HepG2 (cell line): Measurements from ENCODE around the gene BLCAP. TPM values are rescaled to one million over a fixed set of nuclear protein-coding genes. Genes with fewer than 3 reads are reported as not detected.

Source experiments
- ATAC-seq: fragments of 200-7000 bp; cut with Tn5 transposase; 3 replicates; pipeline ENCODE4 v1.9.1; 2020; ENCODE audit warnings: mild to moderate bottlenecking, moderate library complexity
- BruUV-seq: library from RNA; stranded (reverse); fragments of 400-500 nt; replicated peaks from 2 replicates; lab custom pipeline; 2021; lab: Mats Ljungman, UMichigan
- CTCF ChIA-PET: fragments of 300-600 bp; formaldehyde crosslinking; extraction: SDS; loops from one replicate; lab custom pipeline; 2021; ENCODE audit warnings: low total read pairs, inconsistent platforms, low intra/inter-chr PET ratio; lab: Yijun Ruan, JAX
- POLR2A ChIA-PET: fragments of 350-600 bp; sonication (Branson Sonifier 250); formaldehyde crosslinking; loops from one replicate; lab custom pipeline; 2020; ENCODE audit warnings: antibody characterized with exemption, inconsistent platforms; lab: Yijun Ruan, JAX
- DNase-seq: peaks from one replicate; pipeline ENCODE4 v3.0.0-alpha.2; 2015; ENCODE audit warnings: low spot score
- FAIRE-seq: peaks from 3 replicates; lab custom pipeline; 2011; peaks lifted over from hg19 to GRCh38; lab: Jason Lieb, UNC
- H2AFZ ChIP-seq: one replicate; pipeline ENCODE4 v1.6.1; 2011; ENCODE audit warnings: low read length, inconsistent platforms
- H3K27ac ChIP-seq: fragments of 300-600 bp; 3 replicates; pipeline ENCODE4 v1.8.0; 2011; ENCODE audit warnings: mixed run types, mild to moderate bottlenecking, mixed read lengths, low read length, inconsistent platforms; ENCODE audit not compliant: insufficient read depth; ENCODE audit errors: extremely low read length
- H3K27me3 ChIP-seq, 2 experiments: fragments of 200-600 bp in 1 of 2; 2 replicates in 1 of 2; 3 replicates in 1 of 2; pipeline versions ENCODE4 v1.6.0 to v1.8.0; 2011; ENCODE audit warnings: low read length in 2 of 2, mild to moderate bottlenecking in 2 of 2, moderate library complexity in 2 of 2, inconsistent platforms in 1 of 2; ENCODE audit not compliant: insufficient read depth in 2 of 2, control insufficient read depth in 1 of 2
- H3K36me3 ChIP-seq, 2 experiments: fragments of 200-600 bp in 1 of 2; replicated peaks in 1 of 2; 2 replicates in 1 of 2; 3 replicates in 1 of 2; pipeline versions ENCODE4 v1.5.1 to v1.8.0; 2011; ENCODE audit warnings: low read length in 2 of 2, inconsistent platforms in 1 of 2; ENCODE audit not compliant: insufficient read depth in 2 of 2, control insufficient read depth in 1 of 2
- H3K4me1 ChIP-seq: 2 replicates; pipeline ENCODE4 v1.5.1; 2012; ENCODE audit warnings: low read length, inconsistent platforms; ENCODE audit not compliant: insufficient read depth
- H3K4me2 ChIP-seq: 2 replicates; pipeline ENCODE4 v1.6.0; 2011; ENCODE audit warnings: low read depth, low read length, inconsistent platforms
- H3K4me3 ChIP-seq, 3 experiments: fragments of 200-600 bp in 1 of 3; sonication (generic), shearing (Covaris generic) in 1 of 3; replicated peaks in 1 of 3; 2 replicates each; pipeline ENCODE4 v1.5.1; 2011 to 2016; ENCODE audit warnings: low read length in 3 of 3, inconsistent platforms in 2 of 3, low read depth in 2 of 3, mild to moderate bottlenecking in 2 of 3, control low read depth in 1 of 3, mixed read lengths in 1 of 3; ENCODE audit not compliant: insufficient read depth in 1 of 3
- H3K79me2 ChIP-seq: one replicate; pipeline ENCODE4 v1.6.1; 2011; ENCODE audit warnings: low read length, inconsistent platforms; ENCODE audit not compliant: insufficient read depth
- H3K9ac ChIP-seq: 2 replicates; pipeline ENCODE4 v1.6.0; 2011; ENCODE audit warnings: mild to moderate bottlenecking, low read depth, low read length, inconsistent platforms; ENCODE audit not compliant: insufficient read depth
- H3K9me3 ChIP-seq: 2 replicates; pipeline ENCODE4 v1.5.1; 2012; ENCODE audit warnings: mild to moderate bottlenecking, low read length
- H4K20me1 ChIP-seq: 2 replicates; pipeline ENCODE4 v1.6.0; 2011; ENCODE audit warnings: inconsistent platforms, mild to moderate bottlenecking, low read length, moderate library complexity; ENCODE audit not compliant: insufficient read depth
- ARID2 ChIP-seq: sonication (generic); formaldehyde crosslinking; IDR thresholded peaks from 2 replicates; pipeline ENCODE4 v1.8.1; 2022; ENCODE audit warnings: mild to moderate bottlenecking, missing genetic modification reagents, borderline replicate concordance
- CBX2 ChIP-seq, 2 experiments: fragments of 200-600 bp in 1 of 2; sonication (generic); formaldehyde crosslinking in 1 of 2; IDR thresholded peaks; 2 replicates each; pipeline versions ENCODE4 v1.7.0 to v1.8.1; 2018 to 2022; ENCODE audit warnings: low read depth in 2 of 2, low read length in 1 of 2, mild to moderate bottlenecking in 1 of 2, missing genetic modification reagents in 1 of 2
- RCOR2 ChIP-seq: IDR thresholded peaks from 2 replicates; pipeline ENCODE4 v1.6.1; 2016; ENCODE audit warnings: missing biosample characterization, missing genetic modification reagents
- ZNF121 ChIP-seq: sonication (generic); formaldehyde crosslinking; IDR thresholded peaks from 2 replicates; pipeline ENCODE4 v1.5.0; 2020; ENCODE audit warnings: mild to moderate bottlenecking, missing genetic modification reagents
- ZNF75D ChIP-seq: sonication (generic); formaldehyde crosslinking; IDR thresholded peaks from 2 replicates; pipeline ENCODE4 v1.8.1; 2023; ENCODE audit warnings: missing genetic modification reagents, mild to moderate bottlenecking, borderline replicate concordance
- ZNF766 ChIP-seq: sonication (generic); formaldehyde crosslinking; IDR thresholded peaks from 2 replicates; pipeline ENCODE4 v1.5.0; 2020; ENCODE audit warnings: missing genetic modification reagents, borderline replicate concordance
- ZNF883 ChIP-seq: sonication (generic); formaldehyde crosslinking; IDR thresholded peaks from 2 replicates; pipeline ENCODE4 v1.5.1; 2020; ENCODE audit warnings: mild to moderate bottlenecking, missing genetic modification reagents; ENCODE audit errors: not compliant biosample characterization
- WGBS: methylation state at CpG from one replicate; pipeline ENCODE4 v1.1.6; 2017; ENCODE audit warnings: low lambda C conversion rate; 5-methylcytosine and 5-hydroxymethylcytosine counted together
- in situ Hi-C: cut with HindIII; loops from 2 replicates; pipeline ENCODE4 v1.10.0; 2017; ENCODE audit warnings: low pct_unique_long_range_greater_than_20kb; ENCODE audit not compliant: extremely low pct_ligation_motif_present
- intact Hi-C: fragments of 100-400 bp; cut with micrococcal nuclease; formaldehyde crosslinking; loops from one replicate; pipeline ENCODE4 v1.10.0; 2022; ENCODE audit not compliant: unreplicated experiment
- polyA plus RNA-seq, 8 experiments: library from polyadenylated mRNA; depleted of rRNA in 3 of 8; stranded (reverse) in 7 of 8; unstranded in 1 of 8; fragments of >200 nt; fragmentation: Illumina TruSeq in 4 of 8; extraction: Trizol in 4 of 8; gene quantifications; 2 replicates each; pipeline versions ENCODE4 v1.2.1 to v1.2.3, GENCODE V29; 2011 to 2016; ENCODE audit warnings: low read depth in 4 of 8, missing spikeins in 1 of 8, mixed read lengths in 1 of 8; ENCODE audit not compliant: insufficient read depth in 1 of 8
- total RNA-seq, 5 experiments: library from RNA; depleted of rRNA; stranded (reverse); fragments of >200 nt; fragmentation: Illumina TruSeq; extraction: Trizol; gene quantifications; 2 replicates each; pipeline ENCODE4 v1.2.3, GENCODE V29; 2016; ENCODE audit warnings: low read depth in 1 of 5
- TF ChIP-seq, protein P1 (sequence below): IDR thresholded peaks from 2 replicates; pipeline ENCODE4 v1.6.1; 2016; ENCODE audit warnings: control low read depth
- TF ChIP-seq, protein P2 (sequence below): sonication (generic); formaldehyde crosslinking; IDR thresholded peaks from 2 replicates; pipeline ENCODE4 v1.5.1; 2020; ENCODE audit warnings: mild to moderate bottlenecking, missing genetic modification reagents

Gene BLCAP
- total and polyA plus RNA-seq, 2 of the 13 experiments (the other 11 are each of a cell fraction or from before 2014, with no cell fraction given), result 52.4 to 86.8 TPM

GRCh38 chr20:37494301-37494700 lies 33.4 kb downstream of the BLCAP start:
- CTCF ChIA-PET, result no interaction called here
- in situ Hi-C loops, result no loop called here
- TF ChIP-seq ZNF121 (no peak), ZNF75D (CRISPR knock-in tag) (no peak), CBX2 (IDR thresholded peaks at IDR 0.05; ENCODE audit: low read depth, low read length) (no peak), CBX2 (CRISPR knock-in tag; IDR thresholded peaks at IDR 0.05; ENCODE audit: low read depth) (no peak), ZNF883 (no peak), ARID2 (CRISPR knock-in tag) (no peak), ZNF766 (CRISPR knock-in tag) (no peak), RCOR2 (CRISPR knock-in tag) (no peak)
- TF ChIP-seq, protein P1, sequence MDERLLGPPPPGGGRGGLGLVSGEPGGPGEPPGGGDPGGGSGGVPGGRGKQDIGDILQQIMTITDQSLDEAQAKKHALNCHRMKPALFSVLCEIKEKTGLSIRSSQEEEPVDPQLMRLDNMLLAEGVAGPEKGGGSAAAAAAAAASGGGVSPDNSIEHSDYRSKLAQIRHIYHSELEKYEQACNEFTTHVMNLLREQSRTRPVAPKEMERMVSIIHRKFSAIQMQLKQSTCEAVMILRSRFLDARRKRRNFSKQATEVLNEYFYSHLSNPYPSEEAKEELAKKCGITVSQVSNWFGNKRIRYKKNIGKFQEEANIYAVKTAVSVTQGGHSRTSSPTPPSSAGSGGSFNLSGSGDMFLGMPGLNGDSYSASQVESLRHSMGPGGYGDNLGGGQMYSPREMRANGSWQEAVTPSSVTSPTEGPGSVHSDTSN (CRISPR knock-in tag), result no peak
- TF ChIP-seq, protein P2, sequence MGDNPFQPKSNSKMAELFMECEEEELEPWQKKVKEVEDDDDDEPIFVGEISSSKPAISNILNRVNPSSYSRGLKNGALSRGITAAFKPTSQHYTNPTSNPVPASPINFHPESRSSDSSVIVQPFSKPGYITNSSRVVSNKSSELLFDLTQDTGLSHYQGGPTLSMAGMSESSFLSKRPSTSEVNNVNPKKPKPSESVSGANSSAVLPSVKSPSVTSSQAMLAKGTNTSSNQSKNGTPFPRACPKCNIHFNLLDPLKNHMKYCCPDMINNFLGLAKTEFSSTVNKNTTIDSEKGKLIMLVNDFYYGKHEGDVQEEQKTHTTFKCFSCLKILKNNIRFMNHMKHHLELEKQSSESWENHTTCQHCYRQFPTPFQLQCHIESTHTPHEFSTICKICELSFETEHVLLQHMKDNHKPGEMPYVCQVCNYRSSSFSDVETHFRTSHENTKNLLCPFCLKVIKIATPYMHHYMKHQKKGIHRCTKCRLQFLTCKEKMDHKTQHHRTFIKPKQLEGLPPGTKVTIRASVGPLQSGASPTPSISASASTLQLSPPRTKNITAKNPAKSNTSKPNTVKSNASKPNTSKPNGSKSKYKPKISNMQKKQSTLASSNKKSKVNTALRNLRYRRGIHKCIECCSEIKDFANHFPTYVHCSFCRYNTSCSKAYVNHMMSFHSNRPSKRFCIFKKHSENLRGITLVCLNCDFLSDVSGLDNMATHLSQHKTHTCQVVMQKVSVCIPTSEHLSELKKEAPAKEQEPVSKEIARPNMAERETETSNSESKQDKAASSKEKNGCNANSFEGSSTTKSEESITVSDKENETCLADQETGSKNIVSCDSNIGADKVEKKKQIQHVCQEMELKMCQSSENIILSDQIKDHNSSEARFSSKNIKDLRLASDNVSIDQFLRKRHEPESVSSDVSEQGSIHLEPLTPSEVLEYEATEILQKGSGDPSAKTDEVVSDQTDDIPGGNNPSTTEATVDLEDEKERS (CRISPR knock-in tag), result no peak
- TF ChIP-seq, all 625 proteins: peak for 0

More at GRCh38 chr20:37494301-37494700, 33.4 kb downstream of the BLCAP start:
- no peaks in the 10 kb centered on the region for H3K36me3 ChIP-seq
- no peak overlapping the region for H3K27ac ChIP-seq
- H3K4me3 ChIP-seq, result no peak overlapping the region
- no peaks in the 10 kb centered on the region for H3K9me3 ChIP-seq
- POLR2A ChIA-PET, result interaction anchor here (2.3 kb wide), 1 partner anchor 11 kb away, joined by 6 read pairs; no protein-coding TSS in a partner anchor
- H3K4me2 ChIP-seq, result no peak overlapping the region
- H3K79me2 ChIP-seq, result no peaks in the 10 kb centered on the region
- intact Hi-C loops, result no loop called here
- H2AFZ ChIP-seq, result no peak overlapping the region
- H3K27me3 ChIP-seq, result no peaks in the 10 kb centered on the region
- no peaks in the 10 kb centered on the region for H4K20me1 ChIP-seq
- H3K4me1 ChIP-seq, result no peaks in the 10 kb centered on the region
- no peak for DNase-seq
- 95% methylated on average over 8 of the region's 8 CpGs for WGBS
- no peak for ATAC-seq
- BruUV-seq, result no TSS peak
- FAIRE-seq, result no peak
- no peak overlapping the region for H3K9ac ChIP-seq
